DMS53 (cell line): Measurements from ENCODE around the gene PIGS.

ENCODE experiments used
- DNase-seq: peaks from one replicate; lab custom pipeline; 2025; lab: John Stamatoyannopoulos, UW

Gene PIGS

DNA sequence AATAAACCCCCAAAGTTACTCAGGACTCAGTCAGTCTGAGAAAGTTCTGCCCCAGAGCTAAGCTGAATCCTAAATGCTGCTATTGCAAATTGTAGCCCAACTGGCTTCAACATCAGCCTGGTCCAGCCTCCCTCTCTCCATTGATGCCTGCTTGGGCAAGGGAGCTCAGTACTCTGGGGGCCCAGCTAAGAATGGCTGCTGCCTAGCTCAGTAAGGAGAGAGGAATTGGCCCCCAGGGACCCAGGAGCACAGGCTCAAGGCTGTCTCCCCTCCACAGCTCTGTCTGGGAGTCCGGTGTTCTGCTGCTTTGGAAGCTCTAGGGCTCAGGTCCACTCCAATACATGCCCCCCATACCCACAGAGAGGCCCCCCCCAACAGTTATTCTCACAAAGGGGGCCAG, 20.5 kb downstream of the PIGS start:
- no peak for DNase-seq

DNA sequence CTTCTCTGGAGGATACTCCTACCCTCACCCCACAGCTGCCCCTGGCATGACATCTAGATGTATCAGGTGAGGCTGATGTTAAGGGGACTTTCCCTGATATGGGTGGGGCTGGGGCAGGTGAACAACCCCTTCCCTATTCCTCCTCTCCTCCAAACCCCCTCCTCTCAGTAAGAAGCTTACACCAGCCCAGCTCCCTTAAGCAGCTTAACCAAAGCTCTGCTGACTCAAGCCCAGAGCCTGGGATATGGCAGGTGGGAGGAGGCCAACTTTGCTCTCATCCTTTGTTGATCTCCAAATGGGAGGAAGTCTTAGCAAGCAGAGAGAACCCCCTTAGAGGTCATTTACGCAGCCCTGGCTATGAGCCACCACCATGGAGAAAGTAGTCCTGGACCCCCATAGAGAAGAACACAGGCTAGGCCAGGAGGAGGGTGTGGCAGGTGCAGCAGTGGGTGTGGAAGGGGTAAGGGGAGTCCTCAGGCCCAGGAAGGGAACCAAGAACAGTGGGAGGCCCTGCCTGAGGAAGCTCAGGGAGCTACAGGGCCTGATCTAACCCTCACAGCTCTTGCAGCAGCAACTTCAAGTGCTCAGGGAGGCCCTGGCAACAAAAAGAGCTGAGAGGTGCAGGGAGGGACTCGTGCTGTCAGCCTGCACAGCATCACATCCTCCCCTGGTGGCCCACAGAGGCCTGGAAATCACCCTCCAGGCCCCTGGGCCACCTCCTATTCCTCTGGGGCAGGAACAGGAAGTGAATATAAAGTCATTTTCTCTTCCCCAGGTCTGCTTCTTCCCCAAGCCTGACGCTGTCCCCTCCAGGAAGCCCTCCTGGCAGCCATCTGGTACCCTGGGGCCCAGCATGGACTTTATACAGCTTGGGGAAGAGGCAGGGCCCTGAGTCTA, 21.8 kb downstream of the PIGS start:
- DNase-seq, result no peak

DNA sequence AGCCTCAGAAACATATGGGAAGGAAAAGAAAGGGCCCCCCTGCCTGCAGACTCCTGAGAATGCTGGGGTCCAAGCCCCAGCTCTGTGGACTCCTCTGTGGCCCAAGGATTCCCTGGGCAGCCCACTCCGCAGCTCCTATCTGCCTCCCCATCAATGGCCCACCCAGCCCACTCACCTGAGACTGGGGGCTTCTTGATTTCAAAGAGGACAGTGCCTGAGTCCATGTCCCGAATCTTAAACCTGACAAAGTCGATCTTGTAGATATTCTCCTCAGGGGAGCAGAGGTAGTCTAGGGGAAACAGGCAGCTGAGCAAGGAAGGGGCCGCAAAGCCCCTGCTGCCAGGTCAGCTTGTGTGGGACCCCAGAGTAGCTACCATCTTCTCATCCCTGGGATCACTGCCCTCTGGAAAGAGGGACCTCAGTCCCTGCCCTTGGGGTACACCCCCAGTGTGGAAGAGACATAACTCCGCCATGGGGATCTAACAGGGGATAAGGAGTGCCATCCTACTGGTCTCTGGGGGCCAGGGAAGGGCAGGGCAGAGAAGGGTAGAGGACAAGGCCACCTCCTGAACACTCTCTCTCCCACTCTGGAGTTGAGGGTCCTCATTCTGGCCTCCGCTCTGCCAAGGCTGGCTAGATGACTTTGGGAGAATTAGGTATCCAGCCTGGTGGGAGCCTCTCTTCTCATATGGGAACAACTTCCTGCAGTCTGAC, 22.8 kb downstream of the PIGS start:
- DNase-seq, result no peak

DNA sequence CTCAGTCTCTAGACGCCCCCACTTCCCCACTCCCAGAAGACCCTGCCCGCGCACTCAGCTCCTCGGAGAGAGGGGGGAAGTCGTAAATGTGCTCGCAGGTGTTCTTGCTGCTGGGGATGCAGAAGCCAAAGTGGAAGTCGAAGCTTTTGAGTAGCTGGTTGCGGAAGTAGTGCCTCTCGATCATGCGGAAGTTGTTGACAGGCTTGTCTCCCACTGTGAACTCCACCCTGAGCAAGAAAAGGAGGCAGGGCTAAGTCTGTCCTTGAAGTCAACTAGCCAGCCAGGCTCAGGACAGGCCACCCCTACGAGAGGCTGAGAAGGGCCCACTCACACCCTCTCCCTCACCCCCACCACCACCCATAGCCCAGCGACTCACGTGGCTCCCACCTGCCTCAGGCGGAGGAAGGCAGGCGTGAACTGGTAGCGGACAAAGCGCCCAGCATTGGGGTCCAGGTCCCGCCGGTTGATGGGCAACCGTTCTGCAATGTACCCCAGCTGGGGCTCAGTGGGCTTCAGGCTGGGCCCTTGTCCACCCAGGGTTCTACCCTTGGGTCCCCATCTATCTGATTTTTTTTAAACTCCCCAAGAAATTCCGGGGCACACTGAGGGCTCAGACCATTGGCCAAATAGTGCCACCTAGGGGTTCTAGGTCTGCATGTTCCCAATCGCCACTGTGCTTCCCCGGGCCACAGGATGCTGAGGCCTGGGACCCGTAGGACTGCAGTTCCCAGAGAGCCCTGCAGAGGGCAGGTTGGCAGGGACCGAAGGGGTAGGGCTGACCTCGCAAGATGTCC, 23.5 kb downstream of the PIGS start:
- peak; percentile 81 for DNase-seq

DNA sequence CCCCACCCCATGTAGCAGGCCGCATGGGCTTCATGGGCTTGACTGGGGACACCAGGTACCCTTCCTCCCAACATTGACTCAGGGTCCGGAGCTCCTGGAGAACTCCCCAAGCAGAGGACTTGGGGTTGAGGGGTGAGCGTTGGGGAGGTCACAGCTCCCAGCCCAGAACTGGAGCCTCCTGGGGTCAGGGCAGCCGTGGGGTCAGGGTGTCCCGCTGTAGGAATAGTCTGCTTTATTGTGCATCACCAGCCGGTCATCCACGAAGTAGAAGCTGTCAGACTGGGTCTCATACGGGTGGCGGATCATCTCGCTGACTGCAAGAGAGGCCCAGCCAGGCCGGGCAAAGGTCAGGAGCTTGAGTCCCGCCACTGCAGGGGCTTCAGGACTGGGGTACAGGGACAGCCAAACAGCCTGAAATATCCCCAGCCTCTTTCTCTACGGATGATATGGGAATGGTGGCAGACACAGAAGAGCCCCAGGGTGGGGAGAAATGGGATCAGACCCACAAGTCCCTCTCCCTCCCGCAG, 24.2 kb downstream of the PIGS start:
- no peak for DNase-seq

DNA sequence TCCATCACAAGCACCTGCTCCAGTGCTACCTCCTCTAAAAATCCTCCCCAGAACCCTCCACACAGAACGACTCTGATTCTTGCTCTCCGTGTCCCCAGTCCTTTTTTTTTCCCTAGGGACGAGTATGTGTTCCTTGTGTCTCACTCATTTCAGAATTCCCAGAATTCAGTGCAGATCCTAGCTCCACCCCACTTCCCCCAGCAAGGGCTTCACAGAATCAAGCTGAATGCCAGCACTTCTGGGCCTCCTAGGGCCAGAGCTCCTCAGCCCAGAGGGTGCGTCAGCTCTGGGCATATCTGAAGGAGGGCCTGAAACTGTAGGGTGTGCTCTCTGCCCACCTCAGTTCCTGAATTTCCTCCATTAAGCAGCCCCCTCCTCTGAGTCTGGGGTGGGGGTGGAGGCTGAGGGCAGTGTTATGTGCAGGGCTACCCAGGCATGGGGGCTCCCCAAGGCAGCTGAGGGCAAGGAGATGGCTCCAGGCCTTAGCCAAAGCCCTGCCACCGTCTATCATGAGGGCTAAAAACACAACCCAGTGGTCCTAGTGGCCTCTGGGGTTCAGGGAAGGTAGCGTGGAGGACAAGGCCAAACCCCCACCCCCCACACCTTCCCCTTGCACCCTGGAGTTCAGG, 25.4 kb downstream of the PIGS start:
- no peak for DNase-seq

DNA sequence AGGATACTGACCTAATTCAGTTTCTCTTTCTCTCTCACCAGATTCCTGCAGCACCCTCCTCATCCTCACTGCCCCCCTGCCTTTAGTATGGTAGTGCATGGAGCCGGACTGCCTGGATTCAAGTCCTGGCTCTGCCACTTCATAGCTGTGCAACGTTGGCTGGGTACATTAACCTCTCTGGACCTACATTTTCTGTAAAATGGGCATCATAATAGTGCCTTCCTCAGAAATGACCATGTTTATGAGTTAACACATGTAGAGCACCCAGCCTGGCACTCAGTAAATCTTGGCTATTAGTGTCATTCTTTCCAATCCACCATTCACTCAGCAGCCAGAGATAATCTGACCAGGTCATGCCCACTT, 26.2 kb downstream of the PIGS start:
- DNase-seq, result no peak

DNA sequence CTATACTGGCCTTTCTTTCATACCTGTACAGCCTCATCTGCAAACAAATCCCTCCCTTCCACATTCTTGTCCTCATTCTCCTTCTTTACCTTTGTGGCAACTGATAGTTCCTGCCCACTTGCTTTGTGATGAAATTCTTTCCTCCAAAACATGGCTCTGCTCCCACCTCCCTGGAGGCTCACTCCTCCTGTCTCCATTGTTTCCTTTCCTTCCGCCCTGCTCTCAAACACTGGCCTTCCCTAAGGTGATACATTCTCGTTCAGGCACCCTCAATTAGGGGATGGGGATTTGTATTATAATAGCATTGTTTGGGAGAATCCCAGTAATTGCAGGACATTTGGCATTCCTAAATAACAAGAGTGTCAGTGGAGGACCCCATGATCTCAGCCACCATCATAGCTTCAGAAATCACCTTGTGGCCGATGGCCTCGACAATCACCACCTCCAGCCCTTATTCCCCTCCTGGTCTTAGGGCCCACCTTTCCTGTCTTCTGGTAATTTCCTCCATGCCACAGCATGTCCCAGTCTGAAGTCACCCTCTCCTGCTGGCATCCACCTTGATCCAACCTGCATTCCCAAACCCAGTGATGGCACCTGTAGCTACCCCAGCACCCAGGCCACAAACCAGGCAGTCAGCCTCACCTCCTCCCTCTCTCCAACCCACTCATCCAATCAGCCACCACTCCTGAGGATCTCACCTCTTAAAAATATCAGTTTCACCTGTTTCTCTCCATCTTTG, 26.8 kb downstream of the PIGS start:
- no peak for DNase-seq

DNA sequence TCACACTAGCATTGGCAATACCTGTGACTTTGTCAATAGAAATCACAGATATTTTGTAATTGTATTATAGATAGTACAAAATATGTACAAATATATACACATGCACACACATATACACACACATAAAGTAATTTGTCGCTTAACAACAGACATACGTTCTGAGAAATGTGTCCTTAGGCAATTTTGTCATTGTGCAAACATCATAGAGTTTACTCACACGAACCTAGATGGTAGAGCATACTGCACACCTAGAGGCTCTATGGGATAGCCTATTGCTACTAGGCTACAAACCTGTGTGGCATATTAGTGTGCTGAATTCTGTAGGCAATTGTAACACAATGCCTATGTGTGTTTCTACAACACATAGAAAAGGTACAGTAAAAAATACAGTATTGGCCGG, 29.9 kb downstream of the PIGS start:
- DNase-seq, result no peak

DNA sequence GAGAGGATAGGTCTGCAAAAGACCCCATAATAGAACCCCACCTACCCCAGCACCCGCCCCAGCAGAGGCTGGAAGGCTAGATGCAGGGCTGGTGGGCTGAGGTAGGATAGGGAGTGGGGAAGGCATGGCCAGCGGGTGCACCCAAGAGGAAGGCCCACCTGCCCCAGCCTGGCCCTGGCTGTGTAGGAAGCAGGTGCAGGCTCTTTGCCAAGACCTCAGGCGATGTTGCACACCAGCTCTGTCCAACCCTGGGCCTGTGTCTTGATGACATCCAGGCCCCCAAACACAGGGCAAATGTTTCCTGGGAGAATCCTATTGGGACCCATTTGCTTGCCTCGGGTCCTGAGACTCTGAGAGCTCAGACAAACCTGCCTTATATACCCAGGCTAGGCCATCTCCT, 31.1 kb downstream of the PIGS start:
- no peak for DNase-seq

DNA sequence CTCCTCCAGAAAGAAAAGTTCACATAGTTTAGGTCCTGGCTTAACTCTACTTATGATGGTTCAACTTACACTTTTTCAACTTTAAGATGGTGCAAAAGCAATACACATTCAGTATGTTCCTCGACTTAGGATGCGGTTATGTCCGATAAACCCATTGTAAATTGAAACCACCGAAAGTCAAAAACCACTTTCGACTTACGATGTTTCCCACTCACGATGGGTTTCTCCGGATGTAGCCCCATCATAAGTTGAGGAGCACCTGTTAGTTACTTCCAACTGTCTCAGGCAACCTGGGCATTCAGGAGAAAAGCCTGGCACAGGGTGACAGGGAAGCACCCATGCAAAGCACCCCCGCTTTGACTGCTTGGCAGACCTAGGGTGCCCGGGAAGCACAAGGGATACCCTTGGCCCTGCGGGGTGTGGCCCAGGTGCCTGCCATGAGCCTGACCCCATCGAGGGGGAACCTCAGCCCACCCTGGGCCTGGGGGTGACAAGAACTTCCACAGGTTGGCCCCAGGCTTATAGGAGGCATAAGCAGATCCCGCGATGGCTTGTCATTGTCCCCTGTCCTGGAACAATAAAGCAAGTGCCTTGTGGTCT, 32.9 kb downstream of the PIGS start:
- DNase-seq, result no peak

DNA sequence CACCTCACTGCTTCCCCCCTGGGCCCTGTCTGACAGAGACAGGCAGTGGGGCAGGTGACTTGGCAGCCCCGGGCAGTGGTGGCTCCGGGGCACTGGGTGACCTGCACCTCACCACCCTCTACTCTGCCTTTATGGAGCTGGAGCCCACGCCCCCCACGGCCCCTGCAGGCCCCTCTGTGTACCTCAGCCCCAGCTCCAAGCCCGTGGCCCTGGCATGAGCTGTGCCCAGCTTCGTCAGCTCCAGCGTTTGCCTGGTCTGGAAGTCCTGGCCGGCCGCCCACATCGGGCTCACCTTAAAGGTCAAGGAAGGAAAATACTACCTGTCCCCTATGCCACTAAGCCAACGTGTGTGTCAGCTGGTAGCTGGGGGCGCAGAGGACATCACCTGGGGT, 34.1 kb downstream of the PIGS start:
- no peak for DNase-seq

DNA sequence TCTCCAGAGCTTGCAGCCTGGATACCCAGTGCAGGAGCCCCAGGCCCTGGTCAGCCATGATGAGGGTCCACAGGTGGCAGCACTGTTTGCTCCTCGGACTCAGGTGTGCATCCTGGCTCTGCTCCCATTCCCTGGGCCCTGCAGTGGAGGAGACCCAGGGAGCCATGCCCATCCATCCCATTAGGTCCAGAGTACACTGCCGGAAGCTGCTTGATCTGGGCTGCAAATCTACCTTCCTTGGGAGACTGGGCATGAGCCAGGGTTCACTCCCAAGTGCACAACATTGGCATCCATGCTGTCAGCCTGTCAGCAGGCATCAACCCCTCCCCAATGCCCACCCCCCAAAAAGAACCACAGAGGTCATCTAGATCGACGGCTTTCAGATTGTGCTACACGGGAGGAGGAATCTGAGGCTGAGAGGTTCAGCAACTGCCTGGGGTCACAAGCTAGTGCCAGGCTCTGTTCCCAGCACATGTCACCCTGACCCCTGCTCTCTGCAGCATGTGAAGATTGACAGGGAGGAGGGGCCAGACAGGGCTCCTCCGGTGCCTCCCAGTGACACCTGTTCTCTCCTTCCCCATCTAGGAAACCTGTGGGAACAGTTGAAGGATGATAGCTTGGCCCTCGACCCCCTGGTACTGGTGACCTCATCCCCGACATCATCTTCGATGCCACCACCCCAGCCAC, 34.6 kb downstream of the PIGS start:
- DNase-seq, result no peak

DNA sequence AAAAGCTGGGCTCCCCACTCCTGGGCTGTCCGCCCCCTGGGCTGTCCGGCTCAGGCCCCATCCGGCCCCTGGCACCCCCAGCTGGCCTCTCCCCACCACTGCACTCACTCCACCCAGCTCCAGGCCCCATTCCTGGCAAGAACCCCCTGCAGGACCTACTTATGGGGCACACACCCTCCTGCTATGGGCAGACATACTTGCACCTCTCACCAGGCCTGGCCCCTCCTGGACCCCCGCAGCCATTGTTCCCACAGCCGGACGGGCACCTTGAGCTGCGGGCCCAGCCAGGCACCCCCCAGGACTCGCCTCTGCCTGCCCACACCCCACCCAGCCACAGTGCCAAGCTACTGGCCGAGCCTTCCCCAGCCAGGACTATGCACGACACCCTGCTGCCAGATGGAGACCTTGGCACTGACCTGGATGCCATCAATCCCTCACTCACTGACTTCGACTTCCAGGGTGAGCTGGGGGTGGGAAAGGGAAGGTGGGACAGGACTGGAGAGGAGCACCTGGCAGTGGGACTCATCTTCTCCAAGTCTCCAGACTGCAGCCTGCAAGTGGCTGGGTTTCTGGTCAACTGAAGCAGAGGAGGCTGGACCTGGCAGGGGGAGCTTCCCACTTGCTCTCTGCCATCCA, 36.5 kb downstream of the PIGS start:
- DNase-seq, result no peak

DNA sequence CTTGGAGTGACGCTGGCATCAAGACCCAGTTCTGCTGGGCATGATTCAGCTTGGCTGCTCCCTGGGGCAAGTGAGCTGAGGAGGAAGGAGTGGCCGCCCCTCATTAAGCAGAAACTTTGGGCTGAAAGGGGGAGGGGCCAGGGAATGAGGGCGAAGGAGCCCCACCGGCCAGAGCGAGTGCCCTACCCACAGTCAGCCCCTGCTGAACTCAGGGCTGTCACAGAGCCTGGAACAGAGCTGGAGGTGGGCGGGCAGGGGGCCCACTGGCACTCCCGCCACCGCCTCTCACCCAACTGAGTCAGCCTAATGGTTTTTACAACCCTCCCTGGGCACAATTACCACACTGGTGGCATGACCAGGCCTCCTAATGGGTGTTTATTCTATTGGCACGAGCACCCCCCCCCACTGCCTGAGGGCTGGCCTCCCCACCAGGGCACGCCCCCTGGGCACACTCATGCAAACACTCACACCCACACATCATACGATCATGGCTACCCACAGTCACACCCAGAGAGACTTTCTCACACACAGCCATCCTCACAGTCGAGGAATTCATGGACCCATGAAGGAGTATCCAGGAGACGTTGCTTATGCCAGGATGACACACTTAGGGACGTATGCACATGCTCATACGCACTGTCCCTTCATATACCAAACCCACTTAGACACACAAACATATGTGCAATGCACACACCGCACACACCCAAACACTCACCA, 38.1 kb downstream of the PIGS start:
- DNase-seq, result no peak

DNA sequence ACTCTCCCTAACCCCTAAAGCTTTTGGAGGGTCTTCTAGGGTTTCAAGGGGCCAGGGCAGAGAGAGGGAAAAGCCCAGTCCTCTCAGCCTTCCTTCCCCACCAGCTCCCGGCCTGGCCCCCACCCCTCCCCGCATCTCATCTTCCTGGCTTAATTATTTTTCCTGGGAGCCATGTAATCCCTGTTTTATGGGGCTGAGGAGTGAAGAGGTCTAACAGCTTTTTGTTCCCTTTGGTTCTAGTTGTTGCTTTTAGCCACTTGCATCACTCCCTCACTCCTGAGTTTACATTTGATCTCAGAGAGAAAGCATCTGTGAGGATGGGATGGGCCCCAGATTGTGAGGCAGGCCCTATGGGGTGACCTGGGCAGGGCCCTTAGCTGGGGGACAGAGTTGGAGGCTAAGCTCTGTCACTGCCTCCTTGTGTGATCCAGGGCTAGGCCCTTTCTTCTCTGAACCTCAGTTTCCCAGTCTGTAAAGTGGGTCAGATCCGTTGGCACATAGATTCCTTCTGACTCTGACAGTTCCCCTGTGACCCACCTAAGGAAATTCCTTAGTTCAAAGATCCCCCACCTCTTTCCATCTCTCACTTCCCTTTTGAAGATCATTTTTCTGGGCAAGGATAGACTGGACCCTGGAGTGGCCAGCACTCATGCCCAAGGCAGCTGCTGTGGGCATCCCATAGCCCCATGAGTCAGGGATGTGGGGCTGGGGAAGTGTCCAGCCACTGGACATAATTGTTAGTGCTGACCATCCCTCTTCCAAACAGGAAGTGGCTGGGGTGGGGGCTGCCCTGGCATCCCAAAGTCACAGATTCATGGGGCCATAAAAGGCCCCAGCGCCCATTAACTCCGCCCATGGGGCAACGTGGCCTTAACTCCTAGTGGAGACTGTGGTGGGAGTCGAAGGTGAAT, 39.0 kb downstream of the PIGS start:
- no peak for DNase-seq

DNA sequence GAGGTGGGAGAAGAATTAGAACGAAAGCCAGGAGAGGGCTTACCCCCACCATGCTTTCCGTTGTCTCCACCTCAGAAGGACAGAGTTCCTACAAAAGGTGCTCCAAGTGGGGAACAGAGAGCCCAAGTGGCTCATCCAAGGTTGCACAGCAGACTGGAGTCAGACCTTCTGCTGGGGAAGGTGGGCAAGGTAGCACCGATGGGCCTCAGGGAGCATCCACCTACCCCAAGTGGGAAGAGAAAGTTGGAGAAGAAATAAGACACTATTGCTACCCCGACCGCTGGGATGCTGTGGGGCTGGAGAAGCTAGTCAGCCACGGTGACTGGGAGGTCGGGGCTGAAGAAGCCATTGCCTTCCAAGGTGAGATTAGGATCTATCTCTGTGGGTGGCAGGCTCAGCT, 40.4 kb downstream of the PIGS start:
- DNase-seq, result no peak

DNA sequence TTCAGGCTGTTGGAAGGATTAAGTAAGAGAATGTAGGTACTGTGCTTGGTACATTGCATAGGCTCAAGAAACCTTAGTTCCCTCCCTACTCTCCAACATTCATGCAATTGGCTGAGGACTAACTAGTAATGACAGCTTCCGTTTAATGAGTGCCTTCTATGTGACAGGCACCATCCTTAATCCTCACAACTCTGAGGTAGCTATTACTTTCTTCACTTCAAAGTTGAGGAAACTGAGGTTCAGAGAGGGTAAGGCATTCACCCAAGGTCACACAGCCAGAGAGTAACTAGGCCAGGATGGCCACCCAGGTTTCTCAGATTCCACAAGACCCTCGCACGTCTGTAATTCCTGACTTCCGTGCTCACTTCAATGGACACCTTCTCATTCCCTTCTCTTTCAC, 41.1 kb downstream of the PIGS start:
- no peak for DNase-seq
